ENCODE measurements around the gene TXNL4A. TPM values are rescaled to one million over a fixed set of nuclear protein-coding genes. Genes with fewer than 3 reads are reported as not detected.
"Not testable (repeated sequence)": the region's sequence is repeated elsewhere in the genome, so short reads cannot be mapped to it uniquely, and the experiment has no call there.

TXNL4A gene
- polyA plus RNA-seq, 1 donor: 82.3 TPM

DNA sequence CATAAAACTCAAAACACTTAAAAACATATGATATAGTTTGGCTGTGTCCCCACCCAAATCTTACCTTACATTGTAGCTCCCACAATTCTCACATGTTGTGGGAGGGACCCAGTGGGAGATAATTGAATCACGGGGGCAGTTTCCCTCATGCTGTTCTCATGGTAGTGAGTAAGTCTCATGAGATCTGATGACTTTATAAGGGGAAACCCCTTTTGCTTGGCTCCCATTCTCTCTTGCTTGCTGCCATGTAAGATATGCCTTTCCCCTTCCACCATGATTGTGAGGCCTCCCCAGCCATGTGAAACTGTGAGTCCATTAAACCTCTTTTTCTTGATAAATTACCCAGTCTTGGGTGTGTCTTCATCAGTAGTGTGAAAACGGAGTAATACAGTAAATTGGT is 11.3 kb upstream of the TXNL4A start:
- DNase-seq (ENCODE audit: low read depth): not testable (repeated sequence)

GRCh38 chr18:79991494-79991893 is 3.1 kb upstream of the TXNL4A start:
- no peak for DNase-seq (ENCODE audit: low read depth)

- DNase-seq (ENCODE audit: low read depth): no peak
These were observed 783 bp upstream of the TXNL4A start for GRCh38 chr18:79989195-79989497.

GRCh38 chr18:79988071-79988450 is 302 bp downstream of the TXNL4A start:
- DNase-seq (ENCODE audit: low read depth): no peak

DNA sequence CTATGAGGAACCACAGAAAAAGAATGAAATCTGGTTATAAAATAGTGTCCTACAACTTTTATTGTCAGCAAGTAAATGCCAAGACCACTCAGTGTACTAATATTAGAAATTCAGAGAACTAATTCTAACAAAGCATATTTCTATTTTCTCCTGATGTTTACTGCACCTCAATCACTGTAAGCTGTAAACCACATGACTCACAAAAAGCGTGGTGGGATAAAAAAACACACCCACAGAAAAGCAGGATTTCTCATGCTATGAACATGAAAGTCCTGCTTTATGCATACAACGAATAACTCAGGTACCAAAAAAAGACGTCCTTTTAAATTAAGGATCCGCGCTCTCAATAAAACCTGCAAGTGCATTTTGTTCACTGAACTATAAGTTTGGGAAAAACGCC is 797 bp downstream of the TXNL4A start:
- DNase-seq (ENCODE audit: low read depth): no peak

DNA sequence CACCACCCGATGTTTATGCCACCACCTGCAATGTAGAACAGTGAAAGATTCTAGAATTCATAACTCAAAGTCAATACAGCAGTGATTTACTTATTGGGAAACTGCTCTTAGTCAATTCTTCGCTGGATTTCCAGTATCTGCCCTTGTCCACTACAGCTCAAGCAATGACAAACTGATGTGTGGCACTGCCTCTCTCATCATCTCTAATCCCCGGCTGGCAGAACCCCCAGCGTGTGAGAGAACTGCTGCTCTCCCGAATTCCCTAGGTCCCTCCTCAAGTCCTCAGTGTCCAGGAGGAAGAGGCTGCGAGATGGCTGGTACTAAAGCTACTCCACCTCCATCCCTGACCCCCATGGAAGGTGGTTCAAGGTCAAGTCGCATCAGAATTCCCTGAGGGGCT is 1.6 kb downstream of the TXNL4A start:
- no peak for DNase-seq (ENCODE audit: low read depth)

GRCh38 chr18:79985172-79985571 is 3.2 kb downstream of the TXNL4A start:
- DNase-seq (ENCODE audit: low read depth): no peak

DNA sequence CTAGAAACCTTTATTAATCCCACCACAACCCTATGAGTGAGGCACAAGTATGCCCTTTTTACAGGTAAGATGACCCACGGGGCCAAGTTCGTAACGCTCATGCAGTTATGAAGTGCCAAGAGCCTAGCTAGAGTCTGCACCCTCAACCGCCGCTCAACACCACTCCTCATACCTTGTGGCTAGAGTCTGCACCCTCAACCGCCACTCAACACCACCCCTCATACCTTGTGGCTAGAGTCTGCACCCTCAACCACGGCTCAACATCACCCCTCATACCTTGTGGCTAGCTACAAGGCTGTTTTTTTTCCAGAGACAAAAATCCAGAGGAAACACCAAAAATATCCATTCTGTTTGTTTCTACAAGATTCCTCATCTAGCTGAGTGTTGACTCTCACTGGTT is 4.6 kb downstream of the TXNL4A start:
- no peak for DNase-seq (ENCODE audit: low read depth)

GRCh38 chr18:79983253-79983652 is 5.1 kb downstream of the TXNL4A start:
- DNase-seq (ENCODE audit: low read depth): no peak

GRCh38 chr18:79982736-79983135 is 5.6 kb downstream of the TXNL4A start:
- no peak for DNase-seq (ENCODE audit: low read depth)

- DNase-seq (ENCODE audit: low read depth): no peak
These were observed 7.8 kb downstream of the TXNL4A start for GRCh38 chr18:79980585-79980984.

DNA sequence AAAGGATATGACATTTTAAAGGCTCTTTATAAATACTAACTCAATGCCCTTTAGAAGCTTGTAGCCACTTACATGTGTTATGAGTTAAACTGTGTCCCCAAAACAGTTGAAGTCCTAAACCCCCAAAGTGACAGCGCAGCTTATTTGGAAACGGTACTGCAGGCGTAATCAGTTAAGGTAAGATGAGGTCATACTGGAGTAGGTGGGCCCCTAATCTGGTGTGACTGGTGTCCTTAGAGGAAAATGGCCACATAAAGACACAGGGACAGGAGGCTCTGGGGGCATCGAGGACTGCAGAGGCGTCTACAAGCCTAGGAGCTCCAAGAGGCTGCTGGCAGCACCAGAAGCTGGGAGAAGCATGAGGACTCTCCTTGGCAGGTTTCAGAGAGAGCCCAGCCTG is 8.5 kb downstream of the TXNL4A start:
- DNase-seq (ENCODE audit: low read depth): no peak

- DNase-seq (ENCODE audit: low read depth): no peak
These were observed 12.2 kb downstream of the TXNL4A start for GRCh38 chr18:79975985-79976680.

DNA sequence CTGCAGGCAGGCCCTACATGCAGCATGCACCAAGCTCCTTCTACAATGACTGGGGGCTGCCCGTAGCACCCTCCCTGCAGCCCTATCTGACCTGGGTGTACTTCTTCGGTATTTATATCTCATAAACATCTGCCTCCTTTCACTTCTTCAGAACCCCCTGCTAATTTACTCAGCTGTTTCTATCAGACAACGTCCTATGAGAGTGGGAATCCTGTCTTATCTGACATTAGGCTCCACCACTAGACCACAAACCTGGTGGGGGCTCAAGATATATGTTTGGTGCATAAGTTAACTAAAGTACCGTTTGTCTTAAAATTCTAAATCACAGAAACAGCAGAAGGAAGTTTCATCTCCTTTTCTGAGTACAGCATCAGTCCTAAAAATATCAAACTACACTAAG is 13.3 kb downstream of the TXNL4A start:
- no peak for DNase-seq (ENCODE audit: low read depth)

GRCh38 chr18:79974025-79974654 is 14.2 kb downstream of the TXNL4A start:
- no peak for DNase-seq (ENCODE audit: low read depth)

DNA sequence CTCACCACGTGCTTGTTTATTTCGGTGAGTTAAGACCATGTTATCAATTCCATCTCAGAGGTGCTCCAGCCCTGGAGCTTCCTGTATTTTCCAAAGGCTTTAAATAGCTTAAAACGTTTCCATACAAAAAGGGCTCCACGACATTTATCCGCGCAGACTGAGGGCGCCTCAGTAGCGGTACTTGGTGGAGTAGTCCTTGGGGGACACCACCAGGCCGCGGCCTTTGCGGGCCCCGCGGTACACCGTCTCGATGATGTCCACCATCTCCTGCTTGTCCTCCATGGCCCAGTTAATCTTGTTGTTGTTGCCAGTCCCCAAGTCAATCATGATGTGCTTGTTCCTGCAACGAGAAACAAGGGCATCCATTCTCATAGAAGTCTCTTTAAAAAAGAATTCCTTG is 14.8 kb downstream of the TXNL4A start:
- DNase-seq (ENCODE audit: low read depth): no peak

GRCh38 chr18:79972720-79973119 is 15.6 kb downstream of the TXNL4A start:
- DNase-seq (ENCODE audit: low read depth): no peak

GRCh38 chr18:79971986-79972385 is 16.4 kb downstream of the TXNL4A start:
- DNase-seq (ENCODE audit: low read depth): no peak

GRCh38 chr18:79971211-79971952 is 17.0 kb downstream of the TXNL4A start:
- no peak for DNase-seq (ENCODE audit: low read depth)

DNA sequence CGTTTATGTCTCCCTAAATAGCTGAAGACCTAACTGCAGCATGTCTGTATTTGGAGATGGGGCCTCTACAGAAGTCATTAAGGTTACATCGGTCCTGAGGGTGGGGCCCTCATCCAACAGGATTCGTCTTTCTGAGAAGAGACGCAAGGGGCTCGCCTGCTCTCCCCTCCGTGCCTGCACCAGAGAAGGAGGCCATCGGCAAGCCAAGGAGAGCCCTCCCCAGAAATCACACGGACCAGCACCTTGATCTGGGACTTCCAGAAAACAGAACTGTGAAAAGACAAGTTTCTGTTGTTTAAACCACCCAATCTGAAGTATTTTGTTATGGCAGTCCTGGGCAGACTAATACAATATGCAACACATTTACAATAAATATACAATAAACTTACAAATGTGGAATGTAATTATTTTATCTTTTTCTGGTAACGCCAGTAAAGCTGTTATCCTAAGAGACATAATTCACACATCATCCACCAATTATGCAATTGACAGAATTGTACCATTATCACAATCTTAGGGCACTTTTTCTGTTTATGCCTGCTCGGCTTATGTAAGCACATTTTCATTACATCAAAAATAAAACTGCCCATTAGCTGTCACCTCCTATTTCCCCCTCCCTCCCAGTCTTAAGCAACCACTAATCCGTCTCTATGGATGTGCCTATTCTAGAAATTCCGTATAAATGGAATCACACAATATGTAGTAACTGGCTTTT is 17.8 kb downstream of the TXNL4A start:
- no peak for DNase-seq (ENCODE audit: low read depth)

DNA sequence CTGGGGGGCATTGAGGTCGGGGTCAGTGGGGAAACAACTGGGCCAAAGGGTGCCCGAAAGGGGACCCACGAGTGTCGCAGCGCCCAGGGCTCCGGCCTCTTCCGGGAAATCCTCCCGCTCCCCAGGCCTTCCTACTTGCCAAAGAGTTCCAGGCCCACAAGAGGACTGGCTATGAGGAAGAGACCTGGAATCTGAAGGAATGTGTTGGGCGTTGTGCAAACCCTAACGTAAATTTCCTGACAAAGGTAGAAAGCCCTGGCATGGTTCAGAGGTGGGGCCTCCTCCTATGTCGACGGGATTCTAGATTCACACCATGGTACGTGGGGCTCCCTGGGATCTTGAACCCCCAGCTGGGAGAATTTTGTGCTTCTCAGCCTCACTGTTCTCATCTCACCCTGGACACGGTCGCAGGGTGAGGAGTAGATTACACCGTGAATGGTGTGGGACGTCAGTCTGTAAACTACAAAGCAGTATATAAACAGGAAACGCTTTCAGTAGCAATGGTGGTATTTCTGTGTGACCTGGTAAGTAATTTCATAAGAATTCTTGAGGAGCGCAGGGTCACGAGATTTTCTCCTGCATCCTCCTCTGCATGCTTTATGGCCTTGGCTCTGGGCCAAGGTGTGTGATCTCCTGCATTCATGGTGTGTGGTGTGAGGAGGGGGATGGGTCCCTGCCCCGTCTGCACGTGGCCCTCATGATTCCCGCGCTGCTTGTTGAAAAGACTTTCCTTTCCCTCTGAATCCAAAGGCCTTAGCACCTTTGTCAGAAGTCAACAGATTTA is 23.1 kb downstream of the TXNL4A start:
- no peak for DNase-seq (ENCODE audit: low read depth)
